Right lobe of liver (tissue), 4 donors: ENCODE results near the gene LGALS8.

ENCODE experiments used
- CTCF ChIP-seq, 4 donors: fragments of 200-600 bp in 3 of 4; fragments of 450-650 bp in 1 of 4; IDR thresholded peaks; one replicate each; pipeline versions ENCODE4 v1.5.1 to v1.8.0; 2016 to 2022; ENCODE audit warnings: antibody characterized with exemption in 4 of 4, mild to moderate bottlenecking in 2 of 4
- POLR2A ChIP-seq: fragments of 450-650 bp; IDR thresholded peaks from one replicate; pipeline ENCODE4 v1.6.1; 2017; ENCODE audit warnings: antibody characterized with exemption, mild to moderate bottlenecking
- donor health status: DM: no; HTN: no; CAD: no.
- donor health status: DM: no; HTN: no; CAD: no.
- donor health status: DM: no; HTN: yes; CAD: no.

- TF ChIP-seq CTCF (IDR thresholded peaks at IDR 0.05) (no peak), POLR2A (no peak)
Observed at GRCh38 chr1:236552901-236553300, 29.1 kb downstream of the LGALS8 start.
